SIG-M5 treated with dmso at 0.1 percent for 504 hours (cell line): ENCODE data around the gene TMEM125.

Source experiments
- DNase-seq: peaks from one replicate; lab custom pipeline; 2025; ENCODE audit not compliant: unreplicated experiment; lab: John Stamatoyannopoulos, UW

Gene TMEM125

GRCh38 chr1:43246466-43247213 lies 23.1 kb upstream of the TMEM125 start:
- no peak for DNase-seq

- DNase-seq = no peak
These were observed 22.4 kb upstream of the TMEM125 start for GRCh38 chr1:43247256-43247921.

DNA sequence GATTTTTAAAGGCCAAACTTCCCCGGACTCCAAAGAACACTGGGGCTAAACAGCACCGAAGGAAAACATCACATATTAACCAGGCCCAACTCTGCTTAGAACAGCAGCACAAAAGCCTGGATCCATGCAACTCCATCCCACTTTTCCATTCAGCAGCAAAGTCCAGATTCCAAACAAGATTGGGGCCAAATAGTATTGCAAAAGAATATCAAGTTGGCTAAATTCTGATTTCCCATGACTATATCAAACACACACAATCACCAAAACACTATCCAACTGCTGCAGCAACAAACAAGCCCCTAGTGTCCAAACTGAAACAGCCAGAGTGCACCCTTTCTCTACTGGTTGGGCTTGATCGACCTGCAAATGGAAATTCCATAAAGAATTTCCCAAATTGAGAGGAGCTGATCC lies 19.4 kb upstream of the TMEM125 start:
- DNase-seq = no peak

DNA sequence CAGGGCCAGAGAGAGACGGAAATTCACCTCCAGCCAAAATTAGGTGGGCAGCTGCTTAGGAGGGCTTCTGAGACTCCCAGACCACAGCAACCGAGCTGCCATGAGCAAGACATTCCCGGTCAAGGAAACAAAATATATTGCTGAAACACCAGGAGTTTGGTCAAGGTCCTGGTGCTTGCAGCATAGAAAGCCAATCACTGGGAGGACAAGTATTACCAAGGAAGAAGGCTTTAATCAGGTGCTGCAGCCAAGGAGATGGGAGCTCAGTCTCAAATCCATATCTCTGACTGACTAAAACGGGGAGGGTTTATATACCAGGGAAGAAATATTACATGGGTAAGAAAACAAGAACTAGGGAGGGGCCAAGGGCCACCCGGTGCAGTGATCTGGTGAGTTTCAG lies 18.8 kb upstream of the TMEM125 start:
- DNase-seq = no peak

GRCh38 chr1:43252225-43252624 lies 17.6 kb upstream of the TMEM125 start:
- no peak for DNase-seq

- no peak for DNase-seq
These were observed 16.6 kb upstream of the TMEM125 start for GRCh38 chr1:43253173-43253572.

DNA sequence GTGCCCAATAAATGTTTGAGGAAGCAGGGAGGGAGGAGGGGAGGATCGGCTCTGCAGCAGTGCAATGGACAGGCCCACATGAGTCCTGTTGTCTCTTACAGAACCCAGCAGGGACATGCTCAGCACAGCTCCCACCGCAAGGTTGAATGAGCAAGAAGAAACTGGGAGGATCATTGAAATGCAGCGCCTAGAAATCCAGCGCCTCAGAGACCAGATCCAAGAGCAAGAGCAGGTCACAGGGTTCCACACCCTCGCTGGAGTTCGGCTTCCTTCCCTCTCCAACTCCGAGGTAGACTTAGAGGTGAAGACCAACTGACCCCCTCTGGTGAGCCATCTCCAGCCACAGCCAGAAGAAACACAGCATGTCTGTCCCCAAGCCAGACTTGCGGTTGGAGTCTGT lies 15.9 kb upstream of the TMEM125 start:
- no peak for DNase-seq

GRCh38 chr1:43255438-43256210 lies 14.2 kb upstream of the TMEM125 start:
- no peak for DNase-seq

DNA sequence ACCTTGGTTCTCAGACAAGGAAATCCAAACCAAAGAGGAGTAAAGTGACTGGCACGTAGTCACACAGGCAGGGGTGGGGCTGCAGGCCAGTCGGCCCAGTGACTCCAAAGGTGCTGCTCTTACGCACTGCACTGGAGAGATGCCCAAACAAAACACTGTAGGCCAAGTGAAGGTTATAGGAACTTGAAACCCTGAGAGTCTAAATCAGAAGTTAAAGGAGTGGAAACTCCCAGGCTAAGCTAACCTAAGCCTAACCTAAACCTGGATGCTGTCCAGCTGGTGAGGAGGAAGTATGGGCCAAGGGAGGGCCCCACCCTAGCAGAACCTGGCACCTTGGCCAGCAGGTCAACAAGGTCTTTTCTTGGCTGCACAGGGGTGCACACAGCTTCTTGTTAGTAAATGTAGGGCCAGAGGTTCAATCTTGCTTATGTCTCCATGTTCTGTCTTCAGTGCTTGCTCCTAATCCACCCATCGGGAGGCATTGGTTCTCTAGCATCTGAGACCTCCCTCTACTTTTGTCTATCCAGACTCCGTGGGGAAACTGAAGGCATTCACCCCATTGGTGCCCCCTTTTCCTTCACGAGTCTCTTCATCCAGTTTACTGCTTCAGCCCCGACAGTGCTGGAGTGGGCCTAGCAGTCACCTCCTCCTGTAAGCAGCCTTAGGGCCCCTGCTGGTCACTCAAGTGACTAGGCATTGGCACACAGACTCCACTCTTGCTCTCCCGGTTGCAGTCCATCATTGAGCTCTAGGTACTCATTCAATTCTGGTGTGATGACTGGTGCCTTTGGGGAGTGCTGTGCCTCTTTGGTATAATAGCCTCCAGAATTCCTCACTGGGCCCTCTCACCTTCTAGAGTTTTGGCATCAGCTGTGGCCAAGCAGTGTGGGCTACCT lies 12.9 kb upstream of the TMEM125 start:
- no peak for DNase-seq

DNA sequence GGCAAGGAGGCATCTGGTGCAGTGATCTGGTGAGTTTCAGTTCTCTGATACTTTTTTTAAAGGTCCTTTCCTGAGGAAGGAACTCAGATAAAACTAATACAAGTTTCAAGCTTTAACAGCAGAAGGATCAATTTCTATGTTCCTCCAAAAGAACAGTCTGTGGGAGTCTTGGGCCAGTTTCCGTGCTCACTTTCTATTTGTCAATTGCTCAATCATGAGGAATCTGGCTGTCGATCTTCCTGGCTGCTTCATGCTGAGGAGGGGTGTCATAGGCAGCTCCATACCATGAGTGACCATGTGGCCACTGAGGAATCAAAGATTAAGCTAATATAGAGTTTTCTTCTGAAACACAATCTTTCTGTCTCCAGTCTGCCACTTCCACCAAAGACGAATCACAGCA lies 11.4 kb upstream of the TMEM125 start:
- no peak for DNase-seq

- no peak for DNase-seq
These were observed 4.4 kb upstream of the TMEM125 start for GRCh38 chr1:43265431-43265830.

DNA sequence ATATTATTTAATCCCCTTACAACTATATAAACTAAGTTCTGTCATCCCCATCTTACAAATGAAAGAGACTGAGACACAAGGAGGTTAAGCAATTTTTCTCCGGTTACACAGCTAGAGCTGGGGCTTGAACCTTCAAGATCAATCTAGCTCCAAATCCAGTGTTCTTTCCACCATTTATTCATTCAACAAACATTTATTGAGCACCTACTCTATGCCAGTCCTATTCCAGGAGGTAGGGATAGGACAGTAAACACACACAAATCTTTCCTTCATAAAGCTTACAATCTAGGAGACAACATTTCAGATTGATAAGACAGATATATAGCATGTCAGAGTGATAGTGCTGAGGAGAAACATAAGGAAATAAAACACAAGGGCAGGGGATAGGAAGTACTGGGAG lies 2.9 kb upstream of the TMEM125 start:
- DNase-seq = no peak

DNA sequence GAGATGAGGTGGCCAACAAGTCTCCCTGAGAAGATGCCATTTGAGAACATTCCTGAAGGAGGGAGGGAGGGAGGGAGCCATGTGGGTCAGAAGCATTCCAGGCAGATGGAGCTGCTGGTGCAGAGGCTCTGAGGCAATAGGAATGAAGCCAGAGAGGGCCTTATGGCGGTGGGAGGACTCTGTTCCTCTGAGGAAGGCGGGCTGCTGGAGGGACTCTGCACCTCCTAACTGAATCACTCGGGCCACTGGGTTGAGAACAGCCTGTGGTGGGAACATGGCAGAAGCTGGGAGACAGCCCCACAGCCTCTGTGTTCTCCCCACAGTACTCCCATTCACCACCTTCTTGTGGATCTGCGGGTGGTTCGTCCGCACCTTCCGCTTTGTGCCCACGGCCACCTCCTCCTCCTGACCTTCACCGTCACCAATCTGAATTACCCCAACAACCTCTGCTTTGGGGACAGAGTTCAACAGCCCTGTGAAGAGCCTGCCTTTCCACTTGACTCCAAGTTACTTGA lies 2.4 kb upstream of the TMEM125 start:
- DNase-seq = no peak

DNA sequence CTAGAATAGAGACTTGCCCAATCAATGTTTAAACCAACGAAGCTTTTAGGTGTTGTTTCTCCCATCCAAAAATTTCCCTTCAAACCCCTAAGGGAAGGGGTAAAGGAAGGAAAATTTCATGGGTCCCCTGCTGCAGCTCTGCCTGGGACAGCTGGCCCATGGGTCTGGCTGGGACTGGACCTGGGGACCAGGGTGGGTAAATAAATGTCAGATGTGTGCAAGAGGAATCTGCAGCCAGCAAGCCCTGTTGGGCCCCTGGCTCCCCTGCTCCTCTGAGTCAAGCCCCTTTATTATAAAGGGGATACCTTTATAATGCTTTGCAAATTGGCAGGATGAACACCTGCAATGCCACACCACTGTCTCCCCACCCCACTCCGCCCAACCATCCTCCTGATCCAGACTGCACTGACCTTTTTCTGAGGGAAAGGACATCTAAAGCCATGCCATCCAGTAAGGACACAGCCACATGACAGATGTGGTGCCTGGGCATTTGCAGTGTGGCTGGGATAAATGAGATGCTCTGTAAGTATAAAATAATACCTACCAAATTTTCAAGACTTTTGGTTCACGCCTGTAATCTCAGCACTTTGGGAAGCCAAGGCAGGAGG lies 1.9 kb upstream of the TMEM125 start:
- DNase-seq = no peak

- DNase-seq = peak; percentile 28
These were observed 775 bp downstream of the TMEM125 start for GRCh38 chr1:43270421-43271095.

GRCh38 chr1:43271186-43272118 lies 1.7 kb downstream of the TMEM125 start:
- DNase-seq = no peak

DNA sequence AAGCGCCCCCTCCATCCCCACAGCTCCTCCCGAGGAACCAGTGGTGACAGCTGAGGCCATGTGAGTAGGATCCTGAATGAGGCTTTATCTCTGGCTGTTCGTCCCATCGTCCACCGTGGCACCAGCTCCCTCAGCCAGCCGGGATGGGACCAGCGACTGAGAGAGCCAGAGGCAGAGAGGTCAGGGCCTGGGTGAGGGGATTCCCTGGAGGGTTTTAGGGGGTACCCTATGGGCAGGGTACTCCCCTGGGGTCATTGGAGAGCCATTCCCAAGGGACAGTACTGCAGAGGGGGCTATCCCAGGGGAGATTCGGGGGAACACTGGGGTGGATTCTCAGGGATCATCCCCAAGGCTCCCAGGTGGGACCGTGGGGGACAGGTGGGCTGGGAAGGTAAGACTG lies 2.4 kb downstream of the TMEM125 start:
- DNase-seq = no peak
